Astrocyte (in vitro differentiated cells and primary cell): ENCODE data around the gene KDF1. TPM values are rescaled to one million over a fixed set of nuclear protein-coding genes. Genes with fewer than 3 reads are reported as not detected.

Experiments
- DNase-seq: peaks from one replicate; pipeline ENCODE4 v3.0.0-alpha.2; 2010; ENCODE audit warnings: low read depth
- FAIRE-seq: peaks from 2 replicates; lab custom pipeline; 2011; peaks lifted over from hg19 to GRCh38; lab: Jason Lieb, UNC
- H2AFZ ChIP-seq: 2 replicates; pipeline ENCODE4 v1.6.0; 2012; ENCODE audit warnings: low read depth, low read length, inconsistent platforms
- H3K27ac ChIP-seq: 2 replicates; pipeline ENCODE4 v1.5.1; 2011; ENCODE audit warnings: low read depth, low read length, inconsistent platforms
- H3K27me3 ChIP-seq: 2 replicates; pipeline ENCODE4 v1.6.0; 2011; ENCODE audit warnings: low read length, inconsistent platforms; ENCODE audit not compliant: insufficient read depth
- H3K36me3 ChIP-seq: 2 replicates; pipeline ENCODE4 v1.5.1; 2011; ENCODE audit warnings: low read length, inconsistent platforms; ENCODE audit not compliant: insufficient read depth
- H3K4me1 ChIP-seq: 2 replicates; pipeline ENCODE4 v1.5.1; 2011; ENCODE audit warnings: low read length, inconsistent platforms; ENCODE audit not compliant: insufficient read depth
- H3K4me2 ChIP-seq: 2 replicates; pipeline ENCODE4 v1.6.0; 2012; ENCODE audit warnings: low read length, inconsistent platforms
- H3K4me3 ChIP-seq: 2 replicates; pipeline ENCODE4 v1.5.1; 2011; ENCODE audit warnings: low read depth, mild to moderate bottlenecking, low read length, inconsistent platforms; ENCODE audit not compliant: insufficient read depth
- H3K79me2 ChIP-seq: 2 replicates; pipeline ENCODE4 v1.6.0; 2012; ENCODE audit warnings: mild to moderate bottlenecking, low read length, inconsistent platforms; ENCODE audit not compliant: insufficient read depth
- H3K9ac ChIP-seq: 2 replicates; pipeline ENCODE4 v1.6.0; 2012; ENCODE audit warnings: mild to moderate bottlenecking, low read length, inconsistent platforms
- H3K9me3 ChIP-seq: 2 replicates; pipeline ENCODE4 v1.5.1; 2012; ENCODE audit warnings: low read depth, mild to moderate bottlenecking, low read length, inconsistent platforms; ENCODE audit not compliant: insufficient read depth
- H4K20me1 ChIP-seq: 2 replicates; pipeline ENCODE4 v1.6.0; 2012; ENCODE audit warnings: low read length, inconsistent platforms; ENCODE audit not compliant: insufficient read depth
- H3K27ac Mint-ChIP-seq: one replicate; pipeline ENCODE4 v1.8.0; 2021; ENCODE audit warnings: mild to moderate bottlenecking, mixed read lengths; ENCODE audit not compliant: unreplicated experiment
- H3K27me3 Mint-ChIP-seq: one replicate; pipeline ENCODE4 v1.8.0; 2021; ENCODE audit warnings: low read depth, mixed read lengths; ENCODE audit not compliant: unreplicated experiment
- H3K36me3 Mint-ChIP-seq: one replicate; pipeline ENCODE4 v1.8.0; 2021; ENCODE audit warnings: low read depth, mixed read lengths; ENCODE audit not compliant: unreplicated experiment
- H3K4me1 Mint-ChIP-seq: one replicate; pipeline ENCODE4 v1.8.0; 2021; ENCODE audit warnings: low read depth, mixed read lengths; ENCODE audit not compliant: unreplicated experiment
- H3K4me3 Mint-ChIP-seq: one replicate; pipeline ENCODE4 v1.8.0; 2021; ENCODE audit warnings: mild to moderate bottlenecking, moderate library complexity, mixed read lengths; ENCODE audit not compliant: unreplicated experiment
- H3K9me3 Mint-ChIP-seq: one replicate; pipeline ENCODE4 v1.8.0; 2021; ENCODE audit warnings: mild to moderate bottlenecking, mixed read lengths; ENCODE audit not compliant: unreplicated experiment
- CTCF ChIP-seq: IDR thresholded peaks from 2 replicates; pipeline ENCODE4 v1.5.1; 2011; ENCODE audit warnings: low read depth, mild to moderate bottlenecking, inconsistent platforms, low read length, moderate library complexity; ENCODE audit not compliant: insufficient read depth
- EZH2 ChIP-seq: IDR thresholded peaks from 2 replicates; pipeline ENCODE4 v1.6.1; 2012; ENCODE audit warnings: mild to moderate bottlenecking, low read length, inconsistent platforms; ENCODE audit not compliant: insufficient read depth
- total RNA-seq: library from RNA; stranded (reverse); gene quantifications from 2 replicates; pipeline ENCODE4 v1.2.1, GENCODE V29; 2021

Gene KDF1
- total RNA-seq, 1 donor from 2014 or later, result 0.54 TPM

DNA sequence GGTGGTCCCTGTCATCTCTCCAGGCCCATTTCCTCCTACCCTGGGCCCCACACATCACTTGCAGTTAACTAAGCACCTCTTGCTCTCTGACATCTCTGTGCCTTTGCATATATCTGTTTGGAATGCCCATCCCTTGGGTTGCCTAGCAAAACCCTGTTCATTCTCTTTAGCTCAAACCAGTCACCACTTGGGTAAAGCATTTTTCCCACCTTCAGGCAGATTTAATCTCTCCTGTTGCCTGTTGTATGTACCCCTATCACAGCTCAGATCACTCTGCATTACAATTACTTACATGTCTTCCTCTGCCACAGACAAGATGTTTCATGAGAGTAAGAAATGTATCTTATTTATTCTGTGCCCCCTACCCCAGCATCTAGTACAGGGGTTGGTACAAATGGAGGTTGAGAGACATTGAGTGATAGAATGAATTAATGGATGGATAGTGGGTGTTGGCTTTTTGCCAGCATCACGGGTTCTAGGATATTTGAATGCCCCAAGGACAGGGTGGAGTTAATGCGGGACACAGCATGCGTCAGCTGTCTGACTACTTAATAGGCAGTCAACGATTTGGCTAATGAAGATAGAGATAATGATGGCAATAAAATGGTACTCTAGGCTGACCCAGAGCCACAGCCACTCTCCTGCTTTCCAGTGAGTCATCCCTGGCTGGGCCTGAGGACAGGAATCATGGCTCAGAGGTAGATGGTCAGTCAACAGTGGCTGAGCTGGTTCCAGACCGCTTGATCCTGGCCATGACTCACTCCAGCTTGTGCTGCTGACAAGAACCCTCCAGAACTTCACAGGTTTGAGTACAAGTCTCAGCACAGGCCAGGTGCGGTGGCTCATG is 53.0 kb downstream of the KDF1 start:
- Histone ChIP-seq H3K36me3 (no peaks in the 10 kb centered on the region), H3K4me1 (no peaks in the 10 kb centered on the region), H3K9me3 (no peaks in the 10 kb centered on the region), H3K4me3 (no peak overlapping the region), H3K27ac (no peak overlapping the region), H3K4me2 (no peak overlapping the region), H2AFZ (no peak overlapping the region), H3K27me3 (no peaks in the 10 kb centered on the region), H3K9ac (no peak overlapping the region), H4K20me1 (no peaks in the 10 kb centered on the region), H3K79me2 (no peaks in the 10 kb centered on the region)
- FAIRE-seq, result no peak
- no peak for TF ChIP-seq CTCF
- TF ChIP-seq EZH2, result no peak
- no peak overlapping the region for H3K27ac Mint-ChIP-seq
- H3K27me3 Mint-ChIP-seq, result peaks cover 10% of the 10 kb centered on the region
- H3K4me3 Mint-ChIP-seq, result no peak overlapping the region
- DNase-seq, result peak; percentile 92
- H3K36me3 Mint-ChIP-seq, result peaks cover 2% of the 10 kb centered on the region
- H3K4me1 Mint-ChIP-seq, result no peaks in the 10 kb centered on the region
- H3K9me3 Mint-ChIP-seq, result no peaks in the 10 kb centered on the region

DNA sequence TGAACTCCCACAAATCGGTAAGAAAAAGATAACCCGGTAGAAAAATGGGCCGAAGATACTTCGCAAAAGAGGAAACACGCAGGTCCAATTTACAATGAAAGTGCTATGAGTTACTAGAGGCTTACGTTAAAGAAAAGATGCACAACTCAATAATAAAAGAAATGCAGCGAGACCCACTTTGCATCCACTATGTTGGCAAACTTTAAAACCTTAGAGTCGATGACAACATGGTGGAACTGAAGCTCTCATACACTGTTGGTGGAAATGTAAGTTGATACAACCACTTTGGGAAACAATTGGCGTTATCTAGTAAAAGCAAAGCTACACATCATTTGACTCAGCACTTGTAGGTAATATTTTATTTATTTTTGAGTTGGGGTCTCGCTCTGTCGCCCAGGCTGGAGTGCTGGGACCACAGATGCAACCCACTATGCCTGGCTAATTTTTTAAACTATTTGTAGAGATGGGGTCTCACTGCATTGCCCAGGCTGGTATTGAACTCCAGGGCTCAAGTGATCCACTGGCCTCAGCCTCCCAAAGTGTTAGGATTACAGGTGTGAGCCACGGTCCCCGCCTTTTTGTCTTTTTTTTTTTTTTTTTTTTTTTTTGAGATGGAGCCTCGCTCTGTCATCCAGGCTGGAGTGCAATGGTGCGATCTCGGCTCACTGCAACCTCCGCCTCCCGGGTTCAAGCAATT is 59.3 kb downstream of the KDF1 start:
- peak overlapping the region; percentile 79 for H3K4me3 ChIP-seq
- H3K4me1 ChIP-seq, result peaks cover 12% of the 10 kb centered on the region
- H3K4me2 ChIP-seq, result peak overlapping the region; percentile 92
- peak overlapping the region; percentile 78 for H2AFZ ChIP-seq
- H3K9me3 ChIP-seq, result no peaks in the 10 kb centered on the region
- H3K27ac Mint-ChIP-seq, result peak overlapping the region; percentile 83
- no peaks in the 10 kb centered on the region for H3K36me3 Mint-ChIP-seq
- peaks cover 1% of the 10 kb centered on the region for H3K36me3 ChIP-seq
- H3K4me3 Mint-ChIP-seq, result peak overlapping the region; percentile 95
- H3K27me3 Mint-ChIP-seq, result no peaks in the 10 kb centered on the region
- H3K27ac ChIP-seq, result peak overlapping the region; percentile 88
- no peaks in the 10 kb centered on the region for H3K27me3 ChIP-seq
- FAIRE-seq (peak; percentile 45), DNase-seq (no peak)
- peaks cover 33% of the 10 kb centered on the region for H3K79me2 ChIP-seq
- peak overlapping the region; percentile 93 for H3K9ac ChIP-seq
- peaks cover 4% of the 10 kb centered on the region for H3K4me1 Mint-ChIP-seq
- H3K9me3 Mint-ChIP-seq, result no peaks in the 10 kb centered on the region
- TF ChIP-seq CTCF (no peak), EZH2 (no peak)
- no peaks in the 10 kb centered on the region for H4K20me1 ChIP-seq
